ENCODE measurements around the gene FBP1. TPM values are rescaled to one million over a fixed set of nuclear protein-coding genes. Genes with fewer than 3 reads are reported as not detected.

Gene FBP1
- total RNA-seq, 3 donors from 2014 or later: 7.4 to 41.1 (median 33.4) TPM

DNA sequence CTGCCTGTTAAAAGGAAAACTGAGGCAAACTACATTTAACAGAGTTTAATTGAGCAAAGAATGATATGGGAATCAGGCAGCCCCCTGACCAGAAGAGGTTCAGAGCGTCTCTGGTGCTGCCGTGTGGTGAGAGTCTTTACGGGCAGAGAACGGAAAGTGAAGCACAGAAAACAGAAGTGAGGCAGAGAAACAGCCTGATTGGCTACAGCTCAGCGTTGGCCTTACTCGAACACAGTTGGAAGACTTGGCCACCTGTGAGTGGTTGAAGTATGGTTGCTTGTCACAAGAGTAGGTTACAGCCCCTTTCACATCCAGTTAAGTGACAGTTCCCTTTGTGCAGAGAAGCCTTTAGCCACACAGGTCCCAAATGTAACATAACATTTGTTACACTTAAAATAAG lies 16.9 kb upstream of the FBP1 start:
- no peaks in the 10 kb centered on the region for H3K36me3 ChIP-seq
- no peak overlapping the region for H3K27ac ChIP-seq
- H3K27me3 ChIP-seq: no peaks in the 10 kb centered on the region
- no peaks in the 10 kb centered on the region for H3K4me1 ChIP-seq
- TF ChIP-seq, protein P1, sequence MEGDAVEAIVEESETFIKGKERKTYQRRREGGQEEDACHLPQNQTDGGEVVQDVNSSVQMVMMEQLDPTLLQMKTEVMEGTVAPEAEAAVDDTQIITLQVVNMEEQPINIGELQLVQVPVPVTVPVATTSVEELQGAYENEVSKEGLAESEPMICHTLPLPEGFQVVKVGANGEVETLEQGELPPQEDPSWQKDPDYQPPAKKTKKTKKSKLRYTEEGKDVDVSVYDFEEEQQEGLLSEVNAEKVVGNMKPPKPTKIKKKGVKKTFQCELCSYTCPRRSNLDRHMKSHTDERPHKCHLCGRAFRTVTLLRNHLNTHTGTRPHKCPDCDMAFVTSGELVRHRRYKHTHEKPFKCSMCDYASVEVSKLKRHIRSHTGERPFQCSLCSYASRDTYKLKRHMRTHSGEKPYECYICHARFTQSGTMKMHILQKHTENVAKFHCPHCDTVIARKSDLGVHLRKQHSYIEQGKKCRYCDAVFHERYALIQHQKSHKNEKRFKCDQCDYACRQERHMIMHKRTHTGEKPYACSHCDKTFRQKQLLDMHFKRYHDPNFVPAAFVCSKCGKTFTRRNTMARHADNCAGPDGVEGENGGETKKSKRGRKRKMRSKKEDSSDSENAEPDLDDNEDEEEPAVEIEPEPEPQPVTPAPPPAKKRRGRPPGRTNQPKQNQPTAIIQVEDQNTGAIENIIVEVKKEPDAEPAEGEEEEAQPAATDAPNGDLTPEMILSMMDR (IDR thresholded peaks at IDR 0.05): no peak
- TF ChIP-seq POLR2AphosphoS5 (IDR thresholded peaks at IDR 0.05): no peak
- no peak for TF ChIP-seq POLR2A (IDR thresholded peaks at IDR 0.05)
- no peak for DNase-seq (ENCODE audit: low spot score in 2 of 2)
- intact Hi-C loops (cut with DNase I; ENCODE audit: low total_unique reads): no loop called here
- H3K4me3 ChIP-seq: peak overlapping the region in 2 of 3 donors; percentile 17 to 54
- no peaks in the 10 kb centered on the region for H3K9me3 ChIP-seq

DNA sequence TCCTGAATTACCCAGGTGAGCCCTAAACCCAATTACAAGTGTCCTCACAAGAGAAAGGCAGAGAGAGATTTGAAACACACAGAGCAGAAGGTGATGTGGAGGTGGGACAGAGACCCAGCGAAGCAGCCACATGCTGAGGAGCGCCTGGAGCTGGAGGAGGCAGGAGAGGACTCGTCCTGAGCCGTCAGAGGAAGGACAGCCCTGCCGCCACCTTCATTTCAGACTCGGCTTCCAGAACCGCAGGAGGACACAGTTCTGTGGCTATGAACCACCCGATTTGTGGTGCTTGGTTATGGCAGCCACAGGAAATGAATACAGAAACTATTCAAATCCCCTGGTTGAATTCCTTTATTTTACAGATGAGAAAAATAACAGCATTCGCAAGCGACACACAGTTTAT lies 16.4 kb upstream of the FBP1 start:
- Histone ChIP-seq H3K27me3 (no peaks in the 10 kb centered on the region), H3K4me1 (no peaks in the 10 kb centered on the region), H3K4me3 (peak overlapping the region in 2 of 3 donors; percentile 17 to 54), H3K36me3 (no peaks in the 10 kb centered on the region), H3K9me3 (no peaks in the 10 kb centered on the region), H3K27ac (no peak overlapping the region)
- TF ChIP-seq, protein P1 (IDR thresholded peaks at IDR 0.05): no peak
- DNase-seq (ENCODE audit: low spot score in 2 of 2): no peak
- intact Hi-C loops (cut with DNase I; ENCODE audit: low total_unique reads): no loop called here

DNA sequence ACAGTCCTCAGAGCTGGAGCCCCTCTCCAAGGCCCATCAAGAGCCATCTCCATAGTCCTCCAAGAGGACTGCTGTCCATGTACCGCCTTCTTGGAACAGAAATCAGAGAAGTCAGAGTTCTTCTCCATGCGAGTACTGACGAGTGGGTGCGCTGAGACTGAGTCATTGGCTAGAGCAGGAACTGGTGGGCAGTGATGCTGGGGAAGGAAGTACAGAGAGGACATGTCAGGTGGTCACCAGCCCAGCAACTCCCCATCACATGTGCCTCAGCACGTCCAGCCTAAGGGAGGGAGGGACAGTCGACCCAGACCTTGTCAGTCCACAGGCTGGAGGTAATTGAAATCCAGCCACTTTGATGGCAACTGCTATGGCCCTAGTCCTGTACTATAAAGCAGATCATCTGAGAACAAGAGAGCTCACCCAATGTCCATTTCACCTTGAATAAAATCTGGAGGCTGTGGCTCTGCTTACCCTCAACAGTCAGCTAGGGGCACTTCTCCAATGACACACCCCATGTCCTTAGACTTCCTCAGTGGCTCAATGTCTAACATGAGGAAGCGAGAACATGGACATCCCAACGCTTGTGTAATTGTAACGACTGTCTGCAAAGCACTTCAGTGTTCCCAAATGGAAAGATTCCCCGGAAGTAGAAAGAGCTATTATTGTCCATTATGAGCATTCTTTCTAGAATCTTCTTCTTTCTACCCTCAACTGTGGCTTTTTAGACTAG lies 15.0 kb upstream of the FBP1 start:
- H3K9me3 ChIP-seq: no peaks in the 10 kb centered on the region
- TF ChIP-seq POLR2AphosphoS5 (IDR thresholded peaks at IDR 0.05): no peak
- no peaks in the 10 kb centered on the region for H3K4me1 ChIP-seq
- H3K36me3 ChIP-seq: no peaks in the 10 kb centered on the region
- H3K27ac ChIP-seq: no peak overlapping the region
- no peak overlapping the region for H3K4me3 ChIP-seq
- no peaks in the 10 kb centered on the region for H3K27me3 ChIP-seq
- no peak for DNase-seq (ENCODE audit: low spot score in 2 of 2)
- intact Hi-C loops (cut with DNase I; ENCODE audit: low total_unique reads): no loop called here

DNA sequence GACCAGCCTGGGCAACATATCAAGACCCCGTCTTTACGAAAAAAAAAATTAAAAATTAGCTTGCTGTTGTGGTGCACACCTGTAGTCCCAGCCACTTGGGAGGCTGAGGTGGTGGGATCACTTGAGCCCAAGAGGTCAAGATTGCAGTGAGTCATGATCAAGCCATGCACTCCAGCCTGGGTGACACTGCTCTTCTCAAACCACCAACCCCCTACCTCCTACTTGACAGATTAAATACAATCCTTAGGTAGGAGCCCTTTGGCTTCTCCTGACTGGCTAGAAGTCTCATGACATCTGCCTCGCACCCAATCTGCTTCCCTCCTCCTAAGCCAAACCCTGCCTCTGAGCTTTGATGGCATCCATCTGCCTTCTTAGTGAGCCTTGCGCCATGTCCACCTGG lies 11.6 kb upstream of the FBP1 start:
- no peaks in the 10 kb centered on the region for H3K36me3 ChIP-seq
- H3K9me3 ChIP-seq: no peaks in the 10 kb centered on the region
- H3K4me1 ChIP-seq: no peaks in the 10 kb centered on the region
- no peak overlapping the region for H3K27ac ChIP-seq
- intact Hi-C loops (cut with DNase I; ENCODE audit: low total_unique reads): no loop called here
- no peak for DNase-seq (ENCODE audit: low spot score in 2 of 2)
- no peak overlapping the region for H3K4me3 ChIP-seq
- no peaks in the 10 kb centered on the region for H3K27me3 ChIP-seq
- TF ChIP-seq, protein P1 (IDR thresholded peaks at IDR 0.05): no peak
- TF ChIP-seq POLR2A (IDR thresholded peaks at IDR 0.05) (no peak), POLR2AphosphoS5 (IDR thresholded peaks at IDR 0.05) (no peak)

DNA sequence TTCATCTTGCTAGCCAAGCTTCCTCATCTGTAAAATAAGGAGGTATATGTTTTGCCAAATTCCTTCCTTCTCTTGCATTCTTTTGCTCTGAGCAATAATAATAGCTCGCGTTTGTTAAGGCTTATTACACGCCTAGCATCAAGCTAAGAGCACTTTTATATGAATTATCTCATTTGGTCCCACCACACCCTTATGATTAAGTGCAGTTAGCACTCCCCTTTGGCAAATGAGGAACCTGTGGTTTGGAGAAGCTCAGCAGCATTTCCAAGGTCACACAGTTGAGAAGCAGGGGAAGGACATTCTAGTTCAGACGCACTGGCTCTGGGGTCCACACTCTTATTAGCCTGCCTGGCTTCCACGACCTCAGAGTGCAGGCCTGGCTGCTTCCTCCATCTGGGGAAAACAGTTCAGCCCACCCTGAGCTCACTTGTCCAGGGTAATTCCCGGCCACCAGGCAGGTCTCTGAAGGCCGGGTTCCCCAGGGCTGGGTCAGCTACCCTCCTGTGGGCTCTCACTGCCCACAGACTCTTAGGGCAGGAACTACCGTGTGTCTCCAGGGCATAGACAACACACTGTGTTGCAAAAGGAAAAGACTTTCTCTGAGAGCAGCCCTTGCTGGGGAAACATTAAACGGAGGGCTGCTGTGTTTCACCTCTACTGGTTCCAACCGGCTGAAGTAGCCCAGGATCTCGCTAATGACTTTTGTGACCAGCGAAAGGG lies 9.9 kb upstream of the FBP1 start:
- TF ChIP-seq POLR2A (IDR thresholded peaks at IDR 0.05) (no peak), POLR2AphosphoS5 (IDR thresholded peaks at IDR 0.05) (no peak)
- TF ChIP-seq, protein P1 (IDR thresholded peaks at IDR 0.05): no peak
- intact Hi-C loops (cut with DNase I; ENCODE audit: low total_unique reads): no loop called here
- Histone ChIP-seq H3K27me3 (no peaks in the 10 kb centered on the region), H3K27ac (no peak overlapping the region), H3K36me3 (no peaks in the 10 kb centered on the region), H3K9me3 (no peaks in the 10 kb centered on the region), H3K4me1 (no peaks in the 10 kb centered on the region), H3K4me3 (no peak overlapping the region)
- DNase-seq (ENCODE audit: low spot score in 2 of 2): no peak
